Breast epithelium (tissue), 4 donors: ENCODE data around the gene POU5F1. TPM values are rescaled to one million over a fixed set of nuclear protein-coding genes. Genes with fewer than 3 reads are reported as not detected.

Experiments used
- DNase-seq, 2 donors: peaks; one replicate each; pipeline ENCODE4 v3.0.0-alpha.2; 2019; ENCODE audit warnings: low spot score in 2 of 2
- H3K27ac ChIP-seq, 2 donors: fragments of 200-600 bp; sonication (generic) in 1 of 2; one replicate each; pipeline ENCODE4 v1.5.1; 2016 to 2019; ENCODE audit warnings: mild to moderate bottlenecking in 1 of 2
- H3K27me3 ChIP-seq, 2 donors: fragments of 200-600 bp; sonication (generic) in 1 of 2; one replicate each; pipeline versions ENCODE4 v1.5.1 to v1.6.0; 2017 to 2019; ENCODE audit warnings: control low read depth in 1 of 2, mild to moderate bottlenecking in 1 of 2
- H3K36me3 ChIP-seq: fragments of 200-600 bp; one replicate; pipeline ENCODE4 v1.5.1; 2019
- H3K4me1 ChIP-seq, 2 donors: fragments of 200-600 bp; sonication (generic); one replicate each; pipeline ENCODE4 v1.5.1; 2016 to 2019; ENCODE audit warnings: control low read depth in 1 of 2
- H3K4me3 ChIP-seq, 3 donors: fragments of 200-600 bp; sonication (generic); 1 replicate in 2 of 3; 2 replicates in 1 of 3; pipeline ENCODE4 v1.5.1; 2016 to 2019; ENCODE audit warnings: mild to moderate bottlenecking in 3 of 3, moderate library complexity in 2 of 3
- H3K9me3 ChIP-seq, 2 donors: fragments of 200-600 bp; sonication (generic) in 1 of 2; one replicate each; pipeline ENCODE4 v1.5.1; 2016 to 2019; ENCODE audit warnings: control low read depth in 1 of 2
- CTCF ChIP-seq, 3 donors: fragments of 450-650 bp; IDR thresholded peaks; one replicate each; pipeline ENCODE4 v1.5.1; 2016 to 2017; ENCODE audit warnings: antibody characterized with exemption in 3 of 3, mild to moderate bottlenecking in 3 of 3, moderate library complexity in 3 of 3
- POLR2A ChIP-seq: fragments of 450-650 bp; IDR thresholded peaks from one replicate; pipeline ENCODE4 v1.6.1; 2016; ENCODE audit warnings: antibody characterized with exemption, mild to moderate bottlenecking, moderate library complexity
- POLR2AphosphoS5 ChIP-seq, 3 donors: sonication (generic); formaldehyde crosslinking; IDR thresholded peaks; one replicate each; pipeline ENCODE4 v1.6.1; 2017; ENCODE audit warnings: antibody characterized with exemption in 3 of 3
- intact Hi-C: fragments of 100-400 bp; cut with DNase I; formaldehyde crosslinking; loops from one replicate; pipeline ENCODE4 v1.15.1; 2023; ENCODE audit warnings: low total_unique reads
- total RNA-seq, 3 donors: library from RNA; depleted of rRNA; stranded (reverse); fragments of >200 nt; gene quantifications; one replicate each; pipeline ENCODE4 v1.1.0, GENCODE V29; 2016

Gene POU5F1
- total RNA-seq, 3 donors from 2014 or later: 0.64 to 4.5 (median 0.98) TPM

GRCh38 chr6:31118178-31118577 lies 52.3 kb downstream of the POU5F1 start:
- Histone ChIP-seq H3K27me3 (no peaks in the 10 kb centered on the region), H3K4me1 (peaks cover 15 to 18% of the 10 kb centered on the region in 2 donors), H3K36me3 (no peaks in the 10 kb centered on the region), H3K27ac (no peak overlapping the region), H3K9me3 (no peaks in the 10 kb centered on the region), H3K4me3 (no peak overlapping the region)
- TF ChIP-seq POLR2AphosphoS5 (IDR thresholded peaks at IDR 0.05) (no peak), POLR2A (no peak), CTCF (IDR thresholded peaks at IDR 0.05) (no peak)
- intact Hi-C loops: no loop called here
- DNase-seq: no peak

GRCh38 chr6:31116661-31117385 lies 53.7 kb downstream of the POU5F1 start:
- intact Hi-C loops: no loop called here
- Histone ChIP-seq H3K4me1 (peaks cover 15% of the 10 kb centered on the region in 2 donors), H3K36me3 (no peaks in the 10 kb centered on the region), H3K4me3 (peak overlapping the region; percentile 30 to 56 (median 31)), H3K27ac (peak overlapping the region; percentile 54 to 96), H3K27me3 (no peaks in the 10 kb centered on the region), H3K9me3 (no peaks in the 10 kb centered on the region)
- TF ChIP-seq POLR2AphosphoS5 (IDR thresholded peaks at IDR 0.05): no peak
- TF ChIP-seq CTCF (IDR thresholded peaks at IDR 0.05): no peak
- TF ChIP-seq POLR2A: no peak
- no peak for DNase-seq

GRCh38 chr6:31115941-31116560 lies 54.4 kb downstream of the POU5F1 start:
- no peaks in the 10 kb centered on the region for H3K36me3 ChIP-seq
- TF ChIP-seq POLR2AphosphoS5 (IDR thresholded peaks at IDR 0.05) (no peak), CTCF (IDR thresholded peaks at IDR 0.05) (no peak), POLR2A (no peak)
- intact Hi-C loops: no loop called here
- H3K4me1 ChIP-seq: peaks cover 15% of the 10 kb centered on the region in 2 donors
- no peak overlapping the region for H3K4me3 ChIP-seq
- H3K27me3 ChIP-seq: no peaks in the 10 kb centered on the region
- H3K27ac ChIP-seq: peak overlapping the region; percentile 91 to 96
- no peak for DNase-seq
- no peaks in the 10 kb centered on the region for H3K9me3 ChIP-seq

GRCh38 chr6:31114970-31115849 lies 55.3 kb downstream of the POU5F1 start:
- peak in 1 of 3 donors; percentile 5 for TF ChIP-seq POLR2AphosphoS5 (IDR thresholded peaks at IDR 0.05)
- TF ChIP-seq POLR2A: no peak
- peak in 1 of 3 donors; percentile 27 for TF ChIP-seq CTCF (IDR thresholded peaks at IDR 0.05)
- DNase-seq: no peak
- peaks cover 9 to 15% of the 10 kb centered on the region in 2 donors for H3K4me1 ChIP-seq
- peak overlapping the region; percentile 91 to 96 for H3K27ac ChIP-seq
- H3K4me3 ChIP-seq: peak overlapping the region; percentile 10 to 61 (median 27)
- no peaks in the 10 kb centered on the region for H3K27me3 ChIP-seq
- H3K9me3 ChIP-seq: no peaks in the 10 kb centered on the region
- H3K36me3 ChIP-seq: no peaks in the 10 kb centered on the region
- intact Hi-C loops: no loop called here
